ENCODE measurements around the gene PDCD1LG2.

- no peak for TF ChIP-seq CTCF (IDR thresholded peaks at IDR 0.05; ENCODE audit: low read length)
- no peak for TF ChIP-seq EZH2phosphoT487 (IDR thresholded peaks at IDR 0.05; ENCODE audit: low read length)
- TF ChIP-seq EZH2 (optimal IDR thresholded peaks at IDR 0.05; ENCODE audit: low read depth, low read length) = no peak
Observed at GRCh38 chr9:5499889-5500398, 10.4 kb upstream of the PDCD1LG2 start.
